Left ventricle myocardium superior (tissue), 1 donor: ENCODE data around the gene TAGLN3. TPM values are rescaled to one million over a fixed set of nuclear protein-coding genes. Genes with fewer than 3 reads are reported as not detected.
A peak's percentile ranks its signal among the peaks of the same experiment; 100 is the strongest.

Source experiments
- ATAC-seq: fragments of 200-7000 bp; cut with Tn5 transposase; one replicate; pipeline ENCODE4 v1.9.1; 2020; ENCODE audit warnings: mild to moderate bottlenecking, moderate library complexity
- DNase-seq: peaks from one replicate; pipeline ENCODE4 v3.0.0-alpha.2; 2020
- intact Hi-C: fragments of 100-400 bp; cut with micrococcal nuclease; formaldehyde crosslinking; loops from one replicate; pipeline ENCODE4 v1.11.0; 2022
- total RNA-seq: library from RNA; stranded (reverse); fragmentation: NEBNext Ultra II Directional; extraction: Animal tissue kit (Norgen Biotek cat#: 25700); gene quantifications from one replicate; pipeline ENCODE4 v1.2.1, GENCODE V29; 2021
- donor health status: DM: no; HTN: yes; CAD: no; lungs with severe emphysema.

TAGLN3 gene
- total RNA-seq, 1 donor from 2014 or later: not detected

- no peak for ATAC-seq
- intact Hi-C loops: no loop called here
- DNase-seq: no peak
Measured at GRCh38 chr3:111972891-111973290, 25.8 kb upstream of the TAGLN3 start.

GRCh38 chr3:111975131-111975530 is 23.6 kb upstream of the TAGLN3 start:
- DNase-seq: no peak
- intact Hi-C loops: no loop called here

GRCh38 chr3:111976254-111976653 is 22.5 kb upstream of the TAGLN3 start:
- no peak for ATAC-seq
- DNase-seq: no peak
- intact Hi-C loops: no loop called here

More at GRCh38 chr3:111975131-111975530, 23.6 kb upstream of the TAGLN3 start:
- ATAC-seq: no peak

GRCh38 chr3:111978583-111979433 is 19.9 kb upstream of the TAGLN3 start, which contains the start of gene ABHD10:
ABHD10 (plus strand) TSS chr3:111979026; CDS start chr3:111979062, 36 bp downstream.
- peak; percentile 99 for DNase-seq
- peak; percentile 98 for ATAC-seq
- intact Hi-C loops: no loop called here

GRCh38 chr3:111979434-111980038 is 19.2 kb upstream of the TAGLN3 start:
- no peak for DNase-seq
- intact Hi-C loops: no loop called here

GRCh38 chr3:111980716-111981456 is 17.8 kb upstream of the TAGLN3 start:
- intact Hi-C loops: no loop called here
- DNase-seq (no peak), ATAC-seq (no peak)

More at GRCh38 chr3:111979434-111980038, 19.2 kb upstream of the TAGLN3 start:
- ATAC-seq: peak; percentile 10

- intact Hi-C loops: no loop called here
- no peak for ATAC-seq
- DNase-seq: no peak
Measured at GRCh38 chr3:111981457-111981763, 17.3 kb upstream of the TAGLN3 start.

- DNase-seq: no peak
- ATAC-seq: no peak
- intact Hi-C loops: no loop called here
Measured at GRCh38 chr3:111984636-111985298, 14.0 kb upstream of the TAGLN3 start.

- intact Hi-C loops: no loop called here
- DNase-seq (no peak), ATAC-seq (no peak)
Measured at GRCh38 chr3:111986800-111987199, 11.9 kb upstream of the TAGLN3 start.

- DNase-seq (no peak), ATAC-seq (peak; percentile 82)
- intact Hi-C loops: no loop called here
Measured at GRCh38 chr3:111989061-111989678, 9.6 kb upstream of the TAGLN3 start.

GRCh38 chr3:111993038-111993437 is 5.7 kb upstream of the TAGLN3 start:
- no peak for DNase-seq
- no peak for ATAC-seq
- intact Hi-C loops: no loop called here

- ATAC-seq: no peak
- no peak for DNase-seq
- intact Hi-C loops: no loop called here
Measured at GRCh38 chr3:111999484-112000324, 982 bp downstream of the TAGLN3 start.

GRCh38 chr3:112000367-112000771 is 1.6 kb downstream of the TAGLN3 start:
- intact Hi-C loops: no loop called here
- ATAC-seq: no peak

GRCh38 chr3:112000966-112001365 is 2.2 kb downstream of the TAGLN3 start:
- intact Hi-C loops: no loop called here
- DNase-seq (no peak), ATAC-seq (no peak)

More at GRCh38 chr3:112000367-112000771, 1.6 kb downstream of the TAGLN3 start:
- DNase-seq: no peak

GRCh38 chr3:112001526-112001925 is 2.8 kb downstream of the TAGLN3 start:
- no peak for ATAC-seq
- DNase-seq: no peak
- intact Hi-C loops: no loop called here

- intact Hi-C loops: no loop called here
- ATAC-seq (no peak), DNase-seq (no peak)
Measured at GRCh38 chr3:112002096-112002971, 3.6 kb downstream of the TAGLN3 start.
